K562 (cell line): ENCODE results near the gene NTRK3. TPM values are rescaled to one million over a fixed set of nuclear protein-coding genes. Genes with fewer than 3 reads are reported as not detected.

Experiments
- ATAC-seq: fragments of 200-7000 bp; cut with Tn5 transposase; 3 replicates; pipeline ENCODE4 v1.9.1; 2020; ENCODE audit warnings: moderate library complexity
- BruUV-seq: library from RNA; stranded (reverse); fragments of 400-500 nt; replicated peaks from 2 replicates; lab custom pipeline; 2021; lab: Mats Ljungman, UMichigan
- CTCF ChIA-PET: fragments of 300-600 bp; formaldehyde crosslinking; extraction: SDS; loops from one replicate; lab custom pipeline; 2021; ENCODE audit warnings: low intra/inter-chr PET ratio; lab: Yijun Ruan, JAX
- POLR2A ChIA-PET: fragments of 300-600, 350-650 bp; sonication (Branson Sonifier 250); formaldehyde crosslinking; extraction: SDS; loops from one replicate; lab custom pipeline; 2021; ENCODE audit warnings: antibody characterized with exemption, inconsistent platforms; lab: Yijun Ruan, JAX
- DNase-seq, 4 experiments: peaks; one replicate each; pipeline versions ENCODE4 v3.0.0 to v3.0.0-alpha.2; 2011 to 2018; ENCODE audit warnings: low spot score in 3 of 4, mixed read lengths in 3 of 4; ENCODE audit errors: extremely low read depth in 1 of 4
- FAIRE-seq: peaks from 2 replicates; lab custom pipeline; 2011; peaks lifted over from hg19 to GRCh38; lab: Jason Lieb, UNC
- H2AFZ ChIP-seq: 2 replicates; pipeline ENCODE4 v1.6.0; 2011; ENCODE audit warnings: low read depth, low read length, control low read depth, inconsistent platforms
- H3K27ac ChIP-seq: fragments of 200-600 bp; 3 replicates; pipeline ENCODE4 v1.8.0; 2011; ENCODE audit warnings: low read depth, mild to moderate bottlenecking, control low read depth, inconsistent platforms, low read length, moderate library complexity, mixed read lengths; ENCODE audit errors: extremely low read depth
- H3K27me3 ChIP-seq, 2 experiments: fragments of 300-600 bp in 1 of 2; 2 replicates in 1 of 2; 3 replicates in 1 of 2; pipeline versions ENCODE4 v1.6.0 to v1.8.0; 2011; ENCODE audit warnings: inconsistent platforms in 2 of 2, low read length in 2 of 2, mild to moderate bottlenecking in 1 of 2, mixed read lengths in 1 of 2, moderate library complexity in 1 of 2; ENCODE audit not compliant: control insufficient read depth in 2 of 2, insufficient read depth in 2 of 2
- H3K36me3 ChIP-seq: fragments of 300-600 bp; 3 replicates; pipeline ENCODE4 v1.8.0; 2011; ENCODE audit warnings: mild to moderate bottlenecking, low read length, inconsistent platforms; ENCODE audit not compliant: control insufficient read depth, insufficient read depth
- H3K4me1 ChIP-seq, 2 experiments: fragments of 200-600 bp in 1 of 2; replicated peaks in 1 of 2; 2 replicates in 1 of 2; 3 replicates in 1 of 2; pipeline versions ENCODE4 v1.5.1 to v1.8.0; 2011; ENCODE audit warnings: inconsistent platforms in 2 of 2, low read length in 2 of 2, mild to moderate bottlenecking in 1 of 2, mixed read lengths in 1 of 2, moderate library complexity in 1 of 2; ENCODE audit not compliant: control insufficient read depth in 2 of 2, insufficient read depth in 2 of 2
- H3K4me2 ChIP-seq: 2 replicates; pipeline ENCODE4 v1.6.1; 2011; ENCODE audit warnings: low read length, control low read depth, inconsistent platforms, mixed read lengths; ENCODE audit not compliant: insufficient read depth
- H3K4me3 ChIP-seq: fragments of 200-600 bp; sonication (generic), shearing (Covaris generic); 2 replicates; pipeline ENCODE4 v1.5.1; 2016; ENCODE audit warnings: control low read depth, inconsistent platforms
- H3K79me2 ChIP-seq: fragments of 200-600 bp; 3 replicates; pipeline ENCODE4 v1.8.0; 2011; ENCODE audit warnings: low read length, inconsistent platforms; ENCODE audit not compliant: control insufficient read depth, insufficient read depth
- H3K9ac ChIP-seq, 2 experiments: 2 replicates each; pipeline versions ENCODE4 v1.6.0 to v1.6.1; 2011; ENCODE audit warnings: low read depth in 2 of 2, low read length in 2 of 2, control low read depth in 1 of 2, inconsistent platforms in 1 of 2, mild to moderate bottlenecking in 1 of 2, mixed read lengths in 1 of 2; ENCODE audit not compliant: insufficient read depth in 1 of 2
- H3K9me1 ChIP-seq: one replicate; pipeline ENCODE4 v1.6.0; 2011; ENCODE audit warnings: inconsistent platforms, mild to moderate bottlenecking, low read length, moderate library complexity; ENCODE audit not compliant: control insufficient read depth, insufficient read depth
- H3K9me3 ChIP-seq: replicated peaks from 2 replicates; pipeline ENCODE4 v1.5.1; 2011; ENCODE audit warnings: low read depth, low read length, inconsistent platforms; ENCODE audit not compliant: control insufficient read depth, insufficient read depth
- H4K20me1 ChIP-seq: replicated peaks from 2 replicates; pipeline ENCODE4 v1.6.1; 2011; ENCODE audit warnings: low read length, inconsistent platforms, mixed read lengths; ENCODE audit not compliant: control insufficient read depth, insufficient read depth
- ATF1 ChIP-seq, 2 experiments: fragments of 450-650 bp in 1 of 2; IDR thresholded peaks; 2 replicates each; pipeline ENCODE4 v1.6.1; 2016; ENCODE audit warnings: missing compliant biosample characterization in 1 of 2, missing genetic modification characterization in 1 of 2
- NCOA1 ChIP-seq: fragments of 450-650 bp; IDR thresholded peaks from 2 replicates; pipeline ENCODE4 v1.6.1; 2016; ENCODE audit warnings: low read depth
- NEUROD1 ChIP-seq: fragments of 150-350 bp; IDR thresholded peaks from 2 replicates; pipeline ENCODE4 v1.6.1; 2014; ENCODE audit warnings: borderline replicate concordance, low read length, low read depth; ENCODE audit not compliant: partially characterized antibody
- PML ChIP-seq: IDR thresholded peaks from 2 replicates; pipeline ENCODE4 v1.6.1; 2012; ENCODE audit warnings: low read length, inconsistent platforms
- POLR2AphosphoS2 ChIP-seq: IDR thresholded peaks from 2 replicates; pipeline ENCODE4 v1.6.1; 2012; ENCODE audit warnings: low read length, improper control_type of control experiment
- REST ChIP-seq, 2 experiments: fragments of 450-650 bp; formaldehyde crosslinking in 1 of 2; IDR thresholded peaks; 2 replicates each; pipeline versions ENCODE4 v1.4.0 to v1.6.1; 2014 to 2020; ENCODE audit warnings: mild to moderate bottlenecking in 2 of 2, borderline replicate concordance in 1 of 2, low read depth in 1 of 2
- SMAD1 ChIP-seq: fragments of 150-350 bp; IDR thresholded peaks from 2 replicates; pipeline ENCODE4 v1.6.1; 2014; ENCODE audit warnings: low read length, low read depth; ENCODE audit not compliant: partially characterized antibody
- THAP12 ChIP-seq: fragments of 250-450 bp; sonication (Bioruptor Pico); IDR thresholded peaks from 2 replicates; pipeline ENCODE4 v1.9.0; 2021; ENCODE audit warnings: mild to moderate bottlenecking, inconsistent platforms
- ZNF511 ChIP-seq: sonication (generic); formaldehyde crosslinking; IDR thresholded peaks from 2 replicates; pipeline ENCODE4 v1.8.0; 2022; ENCODE audit warnings: mild to moderate bottlenecking, missing genetic modification reagents
- WGBS: fragments of 100-300 bp; shearing (Covaris generic); methylation state at CpG from one replicate; pipeline ENCODE4 v1.1.6; 2016; ENCODE audit warnings: low coverage, mixed read lengths; ENCODE audit not compliant: insufficient coverage; ENCODE audit errors: missing lambda C conversion rate; 5-methylcytosine and 5-hydroxymethylcytosine counted together
- in situ Hi-C: fragments of 300-500 bp; cut with MboI; formaldehyde crosslinking; loops from 4 replicates; pipeline ENCODE4 v1.15.0; 2018; ENCODE audit warnings: inconsistent platforms, mixed read lengths
- intact Hi-C: fragments of 100-400 bp; cut with micrococcal nuclease; formaldehyde crosslinking; loops from 2 replicates; pipeline ENCODE4 v1.14.2; 2022
- polyA plus RNA-seq, 8 experiments: library from polyadenylated mRNA; depleted of rRNA in 4 of 8; stranded (reverse) in 5 of 8; unstranded in 3 of 8; fragments of >200 nt; fragmentation: Nextera tagmentation in 2 of 8; fragmentation: Illumina TruSeq in 1 of 8; extraction: Ambion mirVana in 2 of 8; extraction: Trizol in 1 of 8; gene quantifications; 2 replicates each; pipeline versions ENCODE4 v1.2.1 to v1.2.3, GENCODE V29; 2011 to 2014; ENCODE audit warnings: inconsistent platforms in 1 of 8, missing spikeins in 1 of 8
- total RNA-seq, 7 experiments: library from RNA; depleted of rRNA in 6 of 7; stranded (reverse); fragments of >200 nt in 6 of 7; fragmentation: Illumina TruSeq in 2 of 7; extraction: Trizol in 2 of 7; gene quantifications; 2 replicates each; pipeline versions ENCODE4 v1.2.1 to v1.2.3, GENCODE V29; 2011 to 2021; ENCODE audit warnings: low replicate concordance in 1 of 7

The NTRK3 gene
- total and polyA plus RNA-seq, 9 of the 15 experiments (the other 6 are each of a cell fraction or from before 2014, with no cell fraction given), result 0.11 to 0.13 TPM; not detected in 7

- no TSS peak for BruUV-seq
- H3K4me2 ChIP-seq, result no peak overlapping the region
- no peaks in the 10 kb centered on the region for H3K9me1 ChIP-seq
- FAIRE-seq, result no peak
- CTCF ChIA-PET, result no interaction called here
- no peak overlapping the region for H3K4me3 ChIP-seq
- ATAC-seq, result no peak
- no peak overlapping the region for H3K27ac ChIP-seq
- H4K20me1 ChIP-seq, result no peaks in the 10 kb centered on the region
- no peaks in the 10 kb centered on the region for H3K79me2 ChIP-seq
- POLR2A ChIA-PET, result no interaction called here
- in situ Hi-C loops, result no loop called here
- H3K9me3 ChIP-seq, result no peaks in the 10 kb centered on the region
- 0% methylated on average over 2 of the region's 2 CpGs for WGBS
- peaks cover 0 to 9% of the 10 kb centered on the region in 2 experiments; a peak in 2 of 5 replicates for H3K27me3 ChIP-seq
- intact Hi-C loops, result no loop called here
- DNase-seq, result no peak
- no peak overlapping the region for H3K9ac ChIP-seq
- no peak overlapping the region for H2AFZ ChIP-seq
- H3K36me3 ChIP-seq, result no peaks in the 10 kb centered on the region
- H3K4me1 ChIP-seq, result no peaks in the 10 kb centered on the region
- TF ChIP-seq REST (IDR thresholded peaks at IDR 0.05; ENCODE audit: borderline replicate concordance) (no peak), REST (CRISPR knock-in tag; IDR thresholded peaks at IDR 0.05; ENCODE audit: low read depth) (no peak), NEUROD1 (no peak), ZNF511 (CRISPR knock-in tag) (no peak), SMAD1 (no peak), POLR2AphosphoS2 (no peak), THAP12 (CRISPR knock-in tag) (no peak), NCOA1 (no peak), ATF1 (CRISPR knock-in tag; IDR thresholded peaks at IDR 0.05) (no peak), ATF1 (tag; IDR thresholded peaks at IDR 0.05) (no peak), PML (no peak)
These were observed 134.5 kb downstream of the NTRK3 start for GRCh38 chr15:88121968-88122530.
